IMR-90 (cell line): Measurements from ENCODE around the gene CTAG1B.
"Not testable (repeated sequence)": the region's sequence is repeated elsewhere in the genome, so short reads cannot be mapped to it uniquely, and the experiment has no call there.

Experiments used
- BHLHE40 ChIP-seq: fragments of 150-350 bp; IDR thresholded peaks from 2 replicates; pipeline ENCODE4 v1.6.1; 2016; ENCODE audit warnings: mild to moderate bottlenecking, low read depth, low read length
- CEBPB ChIP-seq: IDR thresholded peaks from 2 replicates; pipeline ENCODE4 v1.6.1; 2012; ENCODE audit warnings: low read depth, low read length, improper control_type of control experiment
- MAZ ChIP-seq: IDR thresholded peaks from 2 replicates; pipeline ENCODE4 v1.6.1; 2012; ENCODE audit warnings: low read depth, mild to moderate bottlenecking, low read length, improper control_type of control experiment, moderate library complexity, borderline replicate concordance
- MXI1 ChIP-seq: IDR thresholded peaks from 2 replicates; pipeline ENCODE4 v1.6.1; 2012; ENCODE audit warnings: low read depth, mild to moderate bottlenecking, low read length, moderate library complexity, borderline replicate concordance
- NFE2L2 ChIP-seq: fragments of 150-350 bp; IDR thresholded peaks from 2 replicates; pipeline ENCODE4 v1.6.1; 2016; ENCODE audit warnings: low read depth, mild to moderate bottlenecking, low read length
- POLR2A ChIP-seq: IDR thresholded peaks from 2 replicates; pipeline ENCODE4 v1.6.1; 2012; ENCODE audit warnings: mild to moderate bottlenecking, low read depth, low read length
- RAD21 ChIP-seq: IDR thresholded peaks from 2 replicates; pipeline ENCODE4 v1.6.1; 2012; ENCODE audit warnings: low read length, improper control_type of control experiment
- RFX5 ChIP-seq: IDR thresholded peaks from 2 replicates; pipeline ENCODE4 v1.8.0; 2012; ENCODE audit warnings: low read depth, mild to moderate bottlenecking, low read length, moderate library complexity
- SMC3 ChIP-seq: fragments of 150-350 bp; IDR thresholded peaks from 2 replicates; pipeline ENCODE4 v1.6.1; 2016; ENCODE audit warnings: low read depth, mild to moderate bottlenecking, antibody characterized with exemption, low read length, moderate library complexity
- TF ChIP-seq, protein P1 (sequence below): conservative IDR thresholded peaks from 2 replicates; pipeline ENCODE4 v1.5.1; 2012; ENCODE audit warnings: mild to moderate bottlenecking, low read depth, low read length, improper control_type of control experiment
- TF ChIP-seq, protein P2 (sequence below): fragments of 150-350 bp; IDR thresholded peaks from 2 replicates; pipeline ENCODE4 v1.6.1; 2017; ENCODE audit warnings: mild to moderate bottlenecking, antibody characterized with exemption, low read length, low read depth

DNA sequence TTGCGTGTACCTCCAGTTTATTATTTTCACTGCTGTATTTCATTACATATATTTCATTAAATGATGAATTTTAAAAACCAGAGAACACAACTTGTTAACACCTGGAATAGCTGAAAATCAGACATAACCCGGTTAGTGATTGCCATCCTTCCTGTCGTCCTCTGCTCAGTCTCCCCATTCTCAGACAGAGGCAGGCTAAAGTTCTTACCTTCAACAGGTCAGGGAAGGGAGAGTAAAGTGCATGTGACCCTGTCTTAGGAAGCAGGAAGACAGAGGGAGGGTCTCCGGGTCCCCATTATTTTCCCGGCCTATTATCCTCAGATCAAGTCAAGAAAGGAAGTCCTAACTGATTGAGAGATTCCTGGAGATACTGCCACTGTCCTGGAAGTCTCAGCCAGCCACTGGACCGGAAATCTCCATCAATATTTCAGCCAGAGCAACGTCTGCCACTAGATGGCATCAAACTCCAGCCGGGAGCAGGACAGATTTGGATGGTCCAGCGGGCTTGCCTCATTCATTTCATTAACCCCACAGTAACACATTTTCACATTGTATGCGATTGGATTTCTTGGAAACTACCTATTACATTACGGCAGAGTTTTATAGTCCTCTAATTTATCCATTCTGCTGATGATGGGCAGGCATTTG, 1.8 kb upstream of the CTAG1B start:
- TF ChIP-seq POLR2A, MXI1, MAZ, RAD21, RFX5, SMC3, CEBPB, NFE2L2, BHLHE40: not testable (repeated sequence)
- TF ChIP-seq, protein P1, sequence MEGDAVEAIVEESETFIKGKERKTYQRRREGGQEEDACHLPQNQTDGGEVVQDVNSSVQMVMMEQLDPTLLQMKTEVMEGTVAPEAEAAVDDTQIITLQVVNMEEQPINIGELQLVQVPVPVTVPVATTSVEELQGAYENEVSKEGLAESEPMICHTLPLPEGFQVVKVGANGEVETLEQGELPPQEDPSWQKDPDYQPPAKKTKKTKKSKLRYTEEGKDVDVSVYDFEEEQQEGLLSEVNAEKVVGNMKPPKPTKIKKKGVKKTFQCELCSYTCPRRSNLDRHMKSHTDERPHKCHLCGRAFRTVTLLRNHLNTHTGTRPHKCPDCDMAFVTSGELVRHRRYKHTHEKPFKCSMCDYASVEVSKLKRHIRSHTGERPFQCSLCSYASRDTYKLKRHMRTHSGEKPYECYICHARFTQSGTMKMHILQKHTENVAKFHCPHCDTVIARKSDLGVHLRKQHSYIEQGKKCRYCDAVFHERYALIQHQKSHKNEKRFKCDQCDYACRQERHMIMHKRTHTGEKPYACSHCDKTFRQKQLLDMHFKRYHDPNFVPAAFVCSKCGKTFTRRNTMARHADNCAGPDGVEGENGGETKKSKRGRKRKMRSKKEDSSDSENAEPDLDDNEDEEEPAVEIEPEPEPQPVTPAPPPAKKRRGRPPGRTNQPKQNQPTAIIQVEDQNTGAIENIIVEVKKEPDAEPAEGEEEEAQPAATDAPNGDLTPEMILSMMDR: not testable (repeated sequence)
- TF ChIP-seq, protein P2, sequence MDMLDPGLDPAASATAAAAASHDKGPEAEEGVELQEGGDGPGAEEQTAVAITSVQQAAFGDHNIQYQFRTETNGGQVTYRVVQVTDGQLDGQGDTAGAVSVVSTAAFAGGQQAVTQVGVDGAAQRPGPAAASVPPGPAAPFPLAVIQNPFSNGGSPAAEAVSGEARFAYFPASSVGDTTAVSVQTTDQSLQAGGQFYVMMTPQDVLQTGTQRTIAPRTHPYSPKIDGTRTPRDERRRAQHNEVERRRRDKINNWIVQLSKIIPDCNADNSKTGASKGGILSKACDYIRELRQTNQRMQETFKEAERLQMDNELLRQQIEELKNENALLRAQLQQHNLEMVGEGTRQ: not testable (repeated sequence)
